HCEC 1CT (cell line): ENCODE data around the gene FGFRL1.

Source experiments
- DNase-seq: peaks from one replicate; pipeline ENCODE4 v3.0.0-alpha.2; 2017

The FGFRL1 gene

GRCh38 chr4:1024882-1025545, 13.6 kb downstream of the FGFRL1 start:
- DNase-seq: no peak

- no peak for DNase-seq
These were observed 14.7 kb downstream of the FGFRL1 start for GRCh38 chr4:1026115-1026514.

DNA sequence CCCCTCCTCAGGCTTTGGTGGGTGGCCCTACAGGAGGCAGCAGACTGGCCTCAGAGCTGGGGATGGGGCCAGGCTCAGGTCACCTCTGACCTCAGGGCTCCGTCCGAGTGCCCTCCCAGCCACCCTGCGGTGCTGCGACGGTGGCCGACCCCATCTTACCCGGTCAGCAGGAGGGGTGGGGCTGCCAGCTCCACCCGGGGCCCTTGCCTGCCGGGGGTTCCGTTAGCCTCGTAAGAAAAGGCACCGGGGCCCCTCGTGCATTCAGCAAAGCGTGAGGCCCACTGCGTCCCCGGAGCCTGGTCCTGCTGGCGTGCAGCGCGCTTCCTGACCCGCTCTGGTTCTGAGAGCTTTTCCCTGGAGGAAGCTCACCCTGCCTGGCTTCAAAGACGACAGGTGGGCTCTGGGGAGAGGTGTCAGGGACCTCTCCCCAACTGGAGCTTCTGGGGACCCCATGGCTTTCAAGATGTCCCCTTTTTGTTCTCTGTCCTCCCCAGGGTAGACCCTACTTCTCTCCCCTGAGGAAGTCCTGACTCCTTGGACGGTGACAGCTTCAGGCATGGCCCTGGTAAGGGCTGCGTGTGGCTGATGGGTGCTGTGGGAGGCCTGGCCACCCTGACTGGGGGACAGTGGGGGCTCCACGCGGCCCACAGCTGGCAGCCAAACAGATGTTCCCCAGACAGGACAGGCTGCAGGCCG, 15.9 kb downstream of the FGFRL1 start:
- DNase-seq: no peak

DNA sequence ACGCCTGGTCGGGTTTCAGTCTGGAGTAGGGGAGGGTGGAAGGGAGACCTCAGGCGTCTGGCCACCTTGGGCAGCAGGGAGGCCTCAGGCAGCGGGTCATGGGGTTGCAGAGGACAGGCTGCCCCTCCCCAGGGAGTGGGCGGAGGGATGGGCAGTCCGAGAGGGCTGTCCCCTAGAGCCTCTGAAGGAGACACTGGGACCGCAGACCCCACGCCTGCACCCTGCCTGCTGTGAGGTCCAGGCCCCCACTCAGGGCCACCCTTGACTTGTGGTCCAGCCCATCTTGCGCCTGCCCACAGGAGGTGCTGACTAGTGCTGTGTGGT, 16.5 kb downstream of the FGFRL1 start:
- no peak for DNase-seq

- no peak for DNase-seq
These were observed 17.3 kb downstream of the FGFRL1 start for GRCh38 chr4:1028574-1029220.

DNA sequence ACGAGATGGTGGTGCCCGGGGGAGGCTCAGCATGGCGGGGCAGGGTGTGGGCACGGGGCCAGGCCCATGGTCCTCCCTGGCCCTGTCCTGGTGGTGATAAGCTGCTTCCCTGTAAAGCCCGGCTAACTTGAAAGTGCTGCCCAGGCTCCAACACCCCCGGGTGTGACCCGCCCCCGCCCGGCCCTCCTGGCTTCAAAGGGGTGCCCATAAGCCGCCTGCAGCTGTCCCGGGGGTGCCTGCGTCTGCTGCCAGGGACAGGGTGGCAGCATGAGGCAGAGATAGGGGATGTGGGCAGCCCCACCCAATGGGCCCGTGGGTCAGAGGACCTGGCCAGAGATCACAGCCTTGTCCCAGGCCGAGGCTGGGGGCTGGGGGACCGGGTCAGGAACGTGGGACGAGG, 18.1 kb downstream of the FGFRL1 start:
- DNase-seq: no peak

GRCh38 chr4:1030031-1030430, 18.6 kb downstream of the FGFRL1 start:
- DNase-seq: no peak

DNA sequence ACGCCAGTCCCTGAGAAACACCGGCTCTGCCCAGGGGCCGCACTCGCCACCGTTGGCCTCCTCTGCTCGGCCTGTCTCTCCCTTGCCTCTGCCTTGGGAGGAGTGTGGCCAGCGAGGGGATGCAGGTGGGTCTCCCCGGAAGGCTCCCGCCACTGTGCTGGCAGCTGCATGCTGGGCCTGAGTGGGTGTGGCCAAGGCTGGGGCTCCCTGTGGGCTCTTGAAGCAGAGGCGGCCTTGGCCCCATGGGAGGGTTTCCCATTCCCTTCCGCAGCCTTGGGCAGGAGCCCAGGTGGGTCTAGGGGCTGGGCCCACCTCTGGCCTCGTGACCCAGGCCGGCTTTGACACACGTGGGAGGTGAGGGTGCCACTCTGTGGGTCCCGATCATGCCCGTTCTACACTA, 19.1 kb downstream of the FGFRL1 start:
- no peak for DNase-seq

- DNase-seq: no peak
These were observed 19.9 kb downstream of the FGFRL1 start for GRCh38 chr4:1031346-1031745.

DNA sequence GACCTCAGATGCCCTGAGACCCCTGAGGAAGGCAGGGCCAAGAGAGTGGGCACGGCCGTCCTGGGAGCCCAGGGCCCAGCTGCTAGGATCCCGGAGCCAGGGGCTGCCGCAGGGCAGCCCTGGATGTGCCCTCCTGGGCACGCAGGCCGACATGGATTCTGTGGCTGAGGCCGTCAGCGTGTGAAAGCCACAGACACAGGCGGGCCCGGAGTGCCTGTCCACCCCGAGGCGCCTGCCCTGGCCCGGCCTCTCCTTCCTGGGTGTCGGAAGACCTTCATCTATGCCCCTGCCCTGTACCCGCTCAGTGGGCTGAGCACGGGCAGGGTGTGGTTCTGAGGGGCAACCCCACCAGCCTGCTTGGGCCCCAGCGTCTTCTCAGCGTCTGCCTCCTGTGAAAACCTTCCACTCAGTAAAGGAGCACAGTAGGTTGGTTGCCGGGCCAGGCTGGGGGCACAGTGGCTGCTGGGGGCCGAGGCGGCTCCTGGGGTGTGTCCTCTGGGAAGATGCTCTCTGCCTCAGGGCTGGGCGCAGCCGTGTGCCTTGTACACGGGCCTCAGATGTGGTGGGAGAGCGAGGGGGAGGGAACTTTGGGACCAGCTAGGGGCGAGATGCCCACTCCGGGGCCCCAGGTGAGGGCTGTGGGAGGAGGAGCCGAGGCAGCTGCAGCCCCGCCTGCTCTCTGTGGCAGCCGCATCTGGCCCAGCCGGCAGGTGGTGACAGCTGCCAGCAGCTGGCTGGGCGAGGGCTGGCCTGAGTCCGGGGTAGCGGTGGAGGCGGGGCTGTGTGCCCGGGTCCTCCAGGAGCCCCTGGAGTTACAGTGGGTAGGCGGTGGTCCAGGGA, 20.8 kb downstream of the FGFRL1 start:
- no peak for DNase-seq

DNA sequence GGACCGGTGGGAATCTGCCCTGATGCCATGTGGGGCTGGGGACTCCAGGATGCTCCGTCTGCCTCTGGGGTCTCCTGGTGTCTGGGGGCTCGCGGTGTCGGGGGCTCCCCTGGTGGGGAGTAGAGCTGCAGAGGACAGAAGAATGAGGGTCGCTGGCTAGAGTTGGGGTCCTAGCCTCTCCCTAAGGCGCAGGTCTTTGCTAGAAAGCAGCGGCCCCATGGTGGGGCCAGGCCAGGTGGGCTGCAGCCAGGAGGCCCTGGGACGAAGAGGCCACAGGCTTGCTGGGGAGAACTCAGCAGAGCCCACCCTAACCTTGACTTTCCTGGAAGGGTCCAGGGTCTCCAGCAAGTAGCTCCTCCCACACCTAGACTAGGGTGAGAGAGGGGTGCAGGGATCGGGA, 21.4 kb downstream of the FGFRL1 start:
- no peak for DNase-seq

GRCh38 chr4:1033840-1034551, 22.6 kb downstream of the FGFRL1 start:
- DNase-seq: peak; percentile 7

DNA sequence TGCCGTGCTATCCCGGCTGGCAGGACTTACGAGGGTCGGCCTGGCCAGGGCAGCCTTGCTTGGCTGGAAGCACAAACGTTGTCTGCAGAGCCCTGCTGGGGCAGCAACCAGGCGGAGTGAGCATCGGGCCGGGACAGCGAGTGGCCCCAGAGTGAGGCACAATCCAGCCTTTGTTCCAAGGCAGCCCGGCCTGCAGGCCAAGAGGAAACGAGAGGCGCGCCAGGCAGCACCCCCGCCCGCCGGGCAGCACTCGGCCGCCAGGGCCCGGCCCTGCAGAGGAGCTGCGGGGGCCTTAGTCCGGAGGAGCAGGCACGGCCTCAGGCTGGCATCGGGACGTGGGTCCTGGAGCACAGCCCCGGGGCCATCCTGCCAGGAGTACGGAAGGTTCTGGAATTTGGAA, 24.1 kb downstream of the FGFRL1 start:
- DNase-seq: no peak

GRCh38 chr4:1036095-1036494, 24.7 kb downstream of the FGFRL1 start:
- DNase-seq: no peak

DNA sequence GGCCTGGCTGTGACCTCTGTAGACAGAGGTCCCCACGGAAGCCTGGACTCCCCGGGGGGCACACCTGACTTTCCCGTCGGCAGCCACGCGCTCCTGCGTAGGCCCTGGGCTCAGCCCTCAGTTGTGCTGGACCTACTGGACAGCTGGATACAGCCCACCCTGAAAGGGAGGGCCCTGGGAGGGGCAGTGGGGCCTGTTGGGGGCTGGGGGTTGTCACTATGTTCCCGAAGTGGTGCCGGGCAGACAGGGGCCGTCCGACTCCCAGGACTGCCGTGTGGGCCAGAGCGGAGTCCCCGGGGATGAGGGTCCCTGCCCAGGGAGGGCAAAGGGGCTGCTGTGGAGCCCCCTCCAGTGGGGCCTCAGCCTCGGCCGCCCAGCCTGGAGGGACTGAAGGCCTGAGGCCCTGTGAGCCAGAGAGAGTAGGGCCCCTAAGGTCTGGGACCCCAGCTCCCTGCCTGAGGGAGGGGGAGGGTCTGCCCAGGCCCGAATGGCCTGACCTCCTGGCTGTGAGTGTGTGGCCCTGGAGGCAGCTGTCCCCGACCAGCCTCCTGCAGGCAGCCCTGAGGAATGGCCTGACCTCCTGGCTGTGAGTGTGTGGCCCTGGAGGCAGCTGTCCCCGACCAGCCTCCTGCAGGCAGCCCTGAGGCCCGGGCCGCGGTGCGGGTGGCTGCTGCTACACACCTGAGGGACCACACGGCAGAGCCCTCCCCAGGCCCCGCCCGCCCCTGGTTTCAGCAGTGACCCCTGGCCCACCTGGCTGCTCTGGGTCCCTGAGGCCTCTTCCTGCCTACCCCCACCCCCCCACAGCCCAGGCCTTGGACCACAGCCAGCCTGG, 25.8 kb downstream of the FGFRL1 start:
- no peak for DNase-seq

DNA sequence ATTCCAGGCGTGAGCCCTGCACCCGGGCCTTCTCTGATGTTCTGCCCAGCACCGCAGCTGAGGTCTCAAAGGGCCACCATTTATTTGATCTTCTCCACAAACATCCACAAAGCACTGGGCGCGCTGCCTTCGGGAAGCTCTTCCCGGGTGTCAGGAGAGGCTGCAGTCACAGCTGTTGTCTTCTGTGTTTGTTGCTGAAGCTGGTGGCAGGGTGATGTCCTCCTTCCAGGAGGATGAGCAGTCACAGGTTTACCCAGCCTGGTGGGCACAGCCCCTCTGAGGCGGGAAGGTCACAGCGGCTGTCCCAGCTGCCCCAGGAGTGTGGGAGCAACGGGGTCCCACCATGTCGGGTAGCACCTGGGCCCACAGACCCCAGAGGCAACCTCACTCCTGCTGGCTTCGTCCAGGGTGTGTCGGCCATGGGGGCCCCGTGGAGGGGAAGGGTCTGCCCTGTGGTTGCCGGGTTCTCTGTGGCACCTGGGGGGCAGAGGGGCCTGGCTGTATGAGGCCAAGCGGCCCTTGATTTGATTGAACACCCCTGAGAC, 27.6 kb downstream of the FGFRL1 start:
- no peak for DNase-seq

GRCh38 chr4:1039493-1040343, 28.3 kb downstream of the FGFRL1 start:
- peak; percentile 9 for DNase-seq

DNA sequence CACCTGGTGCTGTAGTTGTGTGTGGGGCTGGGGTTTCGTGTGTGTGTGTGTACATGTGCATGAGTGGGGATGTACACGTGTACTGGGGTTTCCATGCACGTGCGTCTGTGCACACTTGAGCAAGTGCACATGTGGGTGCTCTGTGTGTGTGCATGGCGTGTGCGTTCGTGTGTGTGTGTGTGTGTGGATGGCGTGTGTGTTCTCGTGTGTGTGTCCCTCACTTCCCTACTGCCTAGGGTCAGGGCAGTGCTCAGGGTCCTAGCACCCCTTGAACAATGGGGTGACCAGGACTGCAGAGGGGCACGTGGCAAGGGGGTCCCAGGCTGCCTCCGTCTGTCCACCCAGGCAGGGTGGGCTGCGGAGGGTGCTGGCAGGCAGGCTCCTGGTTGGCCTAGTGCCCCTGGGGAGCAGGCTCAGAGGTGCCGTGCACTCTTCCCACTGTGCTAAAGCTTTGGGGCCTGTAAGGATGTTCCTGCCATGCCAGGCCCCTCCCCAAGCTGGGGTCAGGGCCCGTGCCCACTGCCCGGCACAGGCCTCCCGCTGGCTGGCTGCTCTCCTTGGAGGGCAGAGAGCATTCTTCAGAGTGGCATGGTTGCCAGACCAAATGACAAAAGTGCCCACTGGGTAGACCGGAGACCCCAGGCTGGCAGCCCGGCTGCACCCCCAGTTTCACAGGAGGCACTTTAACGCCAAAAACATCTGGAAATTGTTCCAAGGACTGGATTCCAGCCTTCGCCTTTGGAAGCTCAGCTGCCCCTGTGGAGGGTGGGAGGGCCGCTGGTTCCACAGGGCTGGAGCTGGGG, 29.1 kb downstream of the FGFRL1 start:
- DNase-seq: no peak

DNA sequence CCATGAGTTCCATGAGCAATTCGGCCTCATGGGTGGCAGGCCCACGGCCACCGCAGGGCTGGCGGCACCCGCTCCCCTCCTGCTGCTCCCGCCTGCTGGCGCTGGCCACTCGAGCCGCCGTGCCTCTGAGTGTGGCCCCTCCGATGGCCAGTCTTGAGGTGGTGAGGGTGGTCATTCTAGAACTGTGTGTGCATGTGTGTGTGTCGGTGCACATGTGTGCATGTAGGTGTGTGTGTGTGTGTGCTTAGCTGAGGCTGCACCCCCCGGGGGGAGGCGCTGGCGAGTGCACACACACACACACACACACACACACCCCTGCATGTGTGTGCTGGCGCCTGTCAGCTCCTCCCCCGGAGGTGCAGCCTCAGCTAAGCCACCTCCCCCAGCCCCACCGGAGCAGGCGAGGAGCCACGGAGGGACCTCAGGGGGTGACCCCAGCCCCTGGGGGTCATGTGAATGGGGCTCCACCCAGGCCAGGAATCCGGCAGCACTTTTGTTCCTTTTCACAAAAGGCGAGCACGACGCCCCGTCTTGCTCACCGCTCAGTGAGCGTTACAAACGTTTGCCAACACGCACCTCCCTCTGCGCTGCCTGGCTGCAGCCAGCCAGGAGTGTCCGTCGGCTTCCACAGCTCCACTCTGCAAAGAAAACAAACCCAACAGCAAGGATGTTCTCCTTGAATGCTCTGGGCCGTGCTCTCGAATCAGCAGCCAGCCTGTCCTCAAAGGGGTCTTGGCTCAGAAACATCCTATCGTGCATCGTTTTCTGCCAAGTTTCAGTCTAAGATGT, 29.9 kb downstream of the FGFRL1 start:
- DNase-seq: no peak
